Measurements from ENCODE around the gene PDCD2.
"Not testable (repeated sequence)": the region's sequence is repeated elsewhere in the genome, so short reads cannot be mapped to it uniquely, and the experiment has no call there.

PDCD2 gene, protein sequence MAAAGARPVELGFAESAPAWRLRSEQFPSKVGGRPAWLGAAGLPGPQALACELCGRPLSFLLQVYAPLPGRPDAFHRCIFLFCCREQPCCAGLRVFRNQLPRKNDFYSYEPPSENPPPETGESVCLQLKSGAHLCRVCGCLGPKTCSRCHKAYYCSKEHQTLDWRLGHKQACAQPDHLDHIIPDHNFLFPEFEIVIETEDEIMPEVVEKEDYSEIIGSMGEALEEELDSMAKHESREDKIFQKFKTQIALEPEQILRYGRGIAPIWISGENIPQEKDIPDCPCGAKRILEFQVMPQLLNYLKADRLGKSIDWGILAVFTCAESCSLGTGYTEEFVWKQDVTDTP

DNA sequence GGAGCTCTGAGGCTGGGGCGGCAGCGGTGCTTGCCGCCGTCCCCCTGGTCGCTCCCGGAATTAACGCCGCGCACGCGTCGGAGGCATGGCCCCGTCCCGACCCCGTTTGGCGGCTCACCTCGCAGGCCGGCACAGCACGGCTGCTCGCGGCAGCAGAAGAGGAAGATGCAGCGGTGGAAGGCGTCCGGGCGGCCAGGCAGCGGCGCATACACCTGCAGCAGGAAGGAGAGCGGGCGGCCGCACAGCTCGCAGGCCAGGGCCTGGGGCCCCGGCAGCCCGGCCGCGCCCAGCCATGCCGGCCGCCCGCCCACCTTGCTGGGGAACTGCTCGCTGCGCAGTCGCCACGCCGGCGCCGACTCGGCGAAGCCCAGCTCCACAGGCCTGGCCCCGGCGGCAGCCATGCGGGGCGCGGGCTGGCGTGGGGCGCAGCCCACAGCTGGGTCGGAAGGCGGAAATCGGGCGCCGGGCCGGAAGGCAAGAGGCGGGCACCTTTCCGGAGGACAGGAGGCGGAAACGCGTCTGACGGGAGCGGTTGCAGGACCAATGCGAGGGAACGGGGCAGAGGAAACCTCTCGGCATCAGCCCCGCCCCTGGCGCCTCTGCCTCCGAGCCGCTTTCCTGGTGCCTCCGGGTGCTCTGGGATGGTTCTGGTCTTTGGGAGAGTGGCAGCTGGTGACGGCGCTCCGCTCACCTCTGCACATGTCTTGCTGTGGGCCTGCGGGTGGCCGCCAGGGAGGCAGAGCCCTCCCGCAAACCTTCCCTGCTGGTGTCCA, at the start of gene PDCD2:
PDCD2 (minus strand) TSS at position 457 of the 773 bp plus-strand sequence; CDS start at position 401, 56 bp downstream.
- peak within 1 kb of the TSS; percentile 91 for H3K4me3 ChIP-seq (ENCODE audit: low read length)
- H3K4me1 ChIP-seq (ENCODE audit: control insufficient read depth, insufficient read depth, low read length), result peaks cover 7% of the 10 kb centered on the region
- H3K9ac ChIP-seq (ENCODE audit: low read length), result peak within 1 kb of the TSS; percentile 76
- H3K27me3 ChIP-seq (ENCODE audit: control insufficient read depth, insufficient read depth, low read length), result no peaks in the 10 kb centered on the region
- H3K36me3 ChIP-seq (ENCODE audit: control insufficient read depth, insufficient read depth, low read length), result peaks cover 7% of the 10 kb centered on the region
- no peaks in the 10 kb centered on the region for H3K9me3 ChIP-seq (ENCODE audit: control insufficient read depth, low read length)

GRCh38 chr6:170616020-170616554, 31.6 kb upstream of the PDCD2 start:
- not testable (repeated sequence) for H3K27me3 ChIP-seq (ENCODE audit: control insufficient read depth, insufficient read depth, low read length); H3K36me3 ChIP-seq (ENCODE audit: control insufficient read depth, insufficient read depth, low read length); H3K4me3 ChIP-seq (ENCODE audit: low read length); H3K9me3 ChIP-seq (ENCODE audit: control insufficient read depth, low read length); H3K9ac ChIP-seq (ENCODE audit: low read length); H3K4me1 ChIP-seq (ENCODE audit: control insufficient read depth, insufficient read depth, low read length)

GRCh38 chr6:170612256-170612804, 27.9 kb upstream of the PDCD2 start:
- not testable (repeated sequence) for H3K36me3 ChIP-seq (ENCODE audit: control insufficient read depth, insufficient read depth, low read length); H3K4me3 ChIP-seq (ENCODE audit: low read length); H3K9me3 ChIP-seq (ENCODE audit: control insufficient read depth, low read length); H3K27me3 ChIP-seq (ENCODE audit: control insufficient read depth, insufficient read depth, low read length); H3K9ac ChIP-seq (ENCODE audit: low read length); H3K4me1 ChIP-seq (ENCODE audit: control insufficient read depth, insufficient read depth, low read length)

- not testable (repeated sequence) for H3K9me3 ChIP-seq (ENCODE audit: control insufficient read depth, low read length); H3K27me3 ChIP-seq (ENCODE audit: control insufficient read depth, insufficient read depth, low read length); H3K9ac ChIP-seq (ENCODE audit: low read length); H3K4me3 ChIP-seq (ENCODE audit: low read length); H3K4me1 ChIP-seq (ENCODE audit: control insufficient read depth, insufficient read depth, low read length); H3K36me3 ChIP-seq (ENCODE audit: control insufficient read depth, insufficient read depth, low read length)
Measured at GRCh38 chr6:170609225-170609624, 24.8 kb upstream of the PDCD2 start.

DNA sequence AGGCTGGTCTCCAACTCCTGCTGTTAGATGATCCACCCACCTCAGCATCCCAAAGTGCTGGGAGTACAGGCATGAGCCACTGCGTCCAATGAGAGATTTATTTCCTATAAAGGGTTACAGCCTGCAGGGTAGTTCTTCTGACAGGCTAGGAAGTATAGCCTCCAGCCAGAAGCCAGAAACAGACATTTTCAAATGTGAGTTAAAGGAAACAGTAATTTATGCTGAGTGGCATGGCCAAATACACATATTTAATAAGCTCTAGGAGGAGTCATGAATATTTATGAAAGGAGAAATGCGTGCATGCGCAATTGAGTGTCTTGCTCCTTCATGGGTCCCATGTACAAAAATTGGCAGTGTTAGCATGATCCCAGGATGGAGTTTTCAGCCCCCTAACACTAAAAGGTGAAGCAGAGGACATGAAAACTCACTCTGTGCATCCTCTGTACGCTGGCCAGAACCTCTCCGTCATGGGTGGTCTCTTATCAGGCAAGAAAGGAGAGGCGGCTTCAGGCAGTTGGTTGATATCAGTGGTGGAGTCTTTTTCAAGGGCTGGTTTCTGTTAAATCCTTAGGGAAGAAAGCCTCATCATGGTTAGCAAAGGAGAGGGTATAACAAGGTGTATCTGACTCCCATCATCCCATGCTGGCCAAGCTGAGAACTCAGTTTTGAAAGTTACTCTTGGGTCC, 21.3 kb upstream of the PDCD2 start:
- Histone ChIP-seq H3K9me3 (ENCODE audit: control insufficient read depth, low read length) (no peaks in the 10 kb centered on the region), H3K9ac (ENCODE audit: low read length) (no peak overlapping the region), H3K4me3 (ENCODE audit: low read length) (no peak overlapping the region), H3K36me3 (ENCODE audit: control insufficient read depth, insufficient read depth, low read length) (no peaks in the 10 kb centered on the region), H3K4me1 (ENCODE audit: control insufficient read depth, insufficient read depth, low read length) (no peaks in the 10 kb centered on the region), H3K27me3 (ENCODE audit: control insufficient read depth, insufficient read depth, low read length) (no peaks in the 10 kb centered on the region)

GRCh38 chr6:170597278-170597677, 12.8 kb upstream of the PDCD2 start:
- Histone ChIP-seq H3K9ac (ENCODE audit: low read length) (no peak overlapping the region), H3K36me3 (ENCODE audit: control insufficient read depth, insufficient read depth, low read length) (no peaks in the 10 kb centered on the region), H3K4me1 (ENCODE audit: control insufficient read depth, insufficient read depth, low read length) (no peaks in the 10 kb centered on the region), H3K9me3 (ENCODE audit: control insufficient read depth, low read length) (no peaks in the 10 kb centered on the region), H3K27me3 (ENCODE audit: control insufficient read depth, insufficient read depth, low read length) (no peaks in the 10 kb centered on the region), H3K4me3 (ENCODE audit: low read length) (no peak overlapping the region)

DNA sequence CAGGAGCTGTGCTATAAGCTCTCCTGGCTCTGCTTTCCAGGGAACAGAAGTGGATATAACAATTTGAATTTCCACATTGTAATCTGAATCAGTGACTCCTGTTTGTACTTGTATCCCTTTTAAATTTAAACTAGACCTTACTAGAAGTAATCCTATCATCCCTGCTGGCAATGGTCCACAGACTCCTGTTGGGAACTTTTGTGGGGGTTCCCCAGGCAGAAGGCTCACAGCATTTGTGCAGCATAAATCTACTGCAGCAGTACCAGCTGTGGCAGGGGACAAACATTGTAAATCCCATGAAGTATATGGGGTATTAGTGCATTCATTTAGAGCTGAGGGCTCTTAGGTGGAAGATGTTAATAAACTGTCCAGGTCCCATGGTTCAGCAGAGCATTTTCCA, 12.0 kb upstream of the PDCD2 start:
- H3K27me3 ChIP-seq (ENCODE audit: control insufficient read depth, insufficient read depth, low read length), result no peaks in the 10 kb centered on the region
- H3K9ac ChIP-seq (ENCODE audit: low read length), result no peak overlapping the region
- H3K4me1 ChIP-seq (ENCODE audit: control insufficient read depth, insufficient read depth, low read length), result no peaks in the 10 kb centered on the region
- no peaks in the 10 kb centered on the region for H3K36me3 ChIP-seq (ENCODE audit: control insufficient read depth, insufficient read depth, low read length)
- no peak overlapping the region for H3K4me3 ChIP-seq (ENCODE audit: low read length)
- H3K9me3 ChIP-seq (ENCODE audit: control insufficient read depth, low read length), result no peaks in the 10 kb centered on the region

DNA sequence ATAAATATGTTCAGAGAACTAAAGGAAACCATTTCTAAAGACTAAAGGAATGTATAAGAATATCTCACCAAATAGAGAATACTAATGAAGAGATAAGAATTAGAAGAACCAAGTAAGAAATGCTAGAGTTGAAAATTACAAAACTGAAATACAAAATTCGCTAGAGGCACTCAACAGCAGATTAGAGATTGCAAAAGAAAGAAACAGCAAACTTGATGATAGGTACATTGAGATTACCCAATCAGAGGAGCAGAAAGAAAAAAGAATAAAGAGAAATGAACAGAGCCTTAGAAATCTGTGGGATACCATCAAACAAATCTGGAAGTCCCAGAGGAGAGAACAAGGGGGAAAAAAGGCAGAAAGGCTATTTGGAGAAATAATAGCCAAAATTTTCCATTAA, 6.3 kb upstream of the PDCD2 start:
- H3K36me3 ChIP-seq (ENCODE audit: control insufficient read depth, insufficient read depth, low read length), result no peaks in the 10 kb centered on the region
- H3K9me3 ChIP-seq (ENCODE audit: control insufficient read depth, low read length), result no peaks in the 10 kb centered on the region
- no peak overlapping the region for H3K4me3 ChIP-seq (ENCODE audit: low read length)
- no peak overlapping the region for H3K9ac ChIP-seq (ENCODE audit: low read length)
- H3K27me3 ChIP-seq (ENCODE audit: control insufficient read depth, insufficient read depth, low read length), result no peaks in the 10 kb centered on the region
- H3K4me1 ChIP-seq (ENCODE audit: control insufficient read depth, insufficient read depth, low read length), result no peaks in the 10 kb centered on the region

- peaks cover 7% of the 10 kb centered on the region for H3K36me3 ChIP-seq (ENCODE audit: control insufficient read depth, insufficient read depth, low read length)
- no peaks in the 10 kb centered on the region for H3K27me3 ChIP-seq (ENCODE audit: control insufficient read depth, insufficient read depth, low read length)
- no peaks in the 10 kb centered on the region for H3K9me3 ChIP-seq (ENCODE audit: control insufficient read depth, low read length)
- peaks cover 7% of the 10 kb centered on the region for H3K4me1 ChIP-seq (ENCODE audit: control insufficient read depth, insufficient read depth, low read length)
- H3K4me3 ChIP-seq (ENCODE audit: low read length), result peak overlapping the region; percentile 91
- H3K9ac ChIP-seq (ENCODE audit: low read length), result peak overlapping the region; percentile 76
Measured at GRCh38 chr6:170584954-170585498, 589 bp upstream of the PDCD2 start.

- Histone ChIP-seq H3K27me3 (ENCODE audit: control insufficient read depth, insufficient read depth, low read length) (no peaks in the 10 kb centered on the region), H3K9me3 (ENCODE audit: control insufficient read depth, low read length) (no peaks in the 10 kb centered on the region), H3K36me3 (ENCODE audit: control insufficient read depth, insufficient read depth, low read length) (peaks cover 7% of the 10 kb centered on the region), H3K4me3 (ENCODE audit: low read length) (peak overlapping the region; percentile 91), H3K4me1 (ENCODE audit: control insufficient read depth, insufficient read depth, low read length) (peaks cover 7% of the 10 kb centered on the region), H3K9ac (ENCODE audit: low read length) (peak overlapping the region; percentile 76)
Measured at GRCh38 chr6:170583756-170584180, 669 bp downstream of the PDCD2 start.

GRCh38 chr6:170578909-170579308, 5.5 kb downstream of the PDCD2 start:
- peaks cover 7% of the 10 kb centered on the region for H3K36me3 ChIP-seq (ENCODE audit: control insufficient read depth, insufficient read depth, low read length)
- no peaks in the 10 kb centered on the region for H3K27me3 ChIP-seq (ENCODE audit: control insufficient read depth, insufficient read depth, low read length)
- no peaks in the 10 kb centered on the region for H3K9me3 ChIP-seq (ENCODE audit: control insufficient read depth, low read length)
- H3K4me3 ChIP-seq (ENCODE audit: low read length), result no peak overlapping the region
- no peaks in the 10 kb centered on the region for H3K4me1 ChIP-seq (ENCODE audit: control insufficient read depth, insufficient read depth, low read length)
- H3K9ac ChIP-seq (ENCODE audit: low read length), result no peak overlapping the region
